Activated CD8-positive, alpha-beta T cell treated with anti-CD3 and anti-CD28 coated beads, Interleukin-2, amount 10 ng/mL, durations not matched to agents 7 days and 5 days (primary cell): ENCODE measurements around the gene SMIM5. TPM values are rescaled to one million over a fixed set of nuclear protein-coding genes. Genes with fewer than 3 reads are reported as not detected.
A peak's percentile ranks its signal among the peaks of the same experiment; 100 is the strongest.
"Not testable (repeated sequence)": the region's sequence is repeated elsewhere in the genome, so short reads cannot be mapped to it uniquely, and the experiment has no call there.

ENCODE experiments used
- ATAC-seq: fragments of 150-1000 bp; cut with Tn5 transposase; one replicate; pipeline ENCODE4 v1.10.0; 2021; ENCODE audit warnings: moderate library complexity
- CTCF ChIA-PET: fragments of 350-600 bp; sonication (Branson Sonifier 250); formaldehyde crosslinking; loops from one replicate; lab custom pipeline; 2021; ENCODE audit warnings: antibody characterized with exemption; lab: Charles Lee
- POLR2A ChIA-PET: fragments of 350-600 bp; sonication (Branson Sonifier 250); formaldehyde crosslinking; loops from one replicate; lab custom pipeline; 2021; ENCODE audit warnings: antibody characterized with exemption; lab: Charles Lee
- DNase-seq: peaks from one replicate; pipeline ENCODE4 v3.0.0-alpha.2; 2020
- H3K27ac Mint-ChIP-seq: one replicate; pipeline ENCODE4 v1.8.0; 2021; ENCODE audit warnings: mild to moderate bottlenecking, mixed read lengths
- H3K27me3 Mint-ChIP-seq: one replicate; pipeline ENCODE4 v1.8.0; 2021; ENCODE audit warnings: low read depth, mixed read lengths
- H3K36me3 Mint-ChIP-seq: one replicate; pipeline ENCODE4 v1.8.0; 2021; ENCODE audit warnings: low read depth, mixed read lengths
- H3K4me1 Mint-ChIP-seq: one replicate; pipeline ENCODE4 v1.8.0; 2021; ENCODE audit warnings: low read depth, mixed read lengths
- H3K4me3 Mint-ChIP-seq: one replicate; pipeline ENCODE4 v1.8.0; 2021; ENCODE audit warnings: mild to moderate bottlenecking, mixed read lengths
- H3K9me3 Mint-ChIP-seq: one replicate; pipeline ENCODE4 v1.8.0; 2022; ENCODE audit warnings: mixed read lengths; ENCODE audit not compliant: insufficient read depth
- total RNA-seq, 2 experiments: library from RNA; stranded (reverse); gene quantifications; one replicate each; pipeline ENCODE4 v1.2.3, GENCODE V29; 2021

The SMIM5 gene
- total RNA-seq, 2 experiments from 2014 or later, result 0.31 TPM; not detected in 1

- CTCF ChIA-PET, result interaction anchor here (0.6 to 2.6 kb wide), 4 partner anchors 9 to 801 kb away, joined by 3 to 18 read pairs (median 3); partner anchors contain the start of gene SMIM5
- POLR2A ChIA-PET, result interaction anchor here (0.8 kb wide), 1 partner anchor 11 kb away, joined by 5 read pairs; no protein-coding TSS in a partner anchor
- Mint-ChIP-seq H3K9me3 (no peaks in the 10 kb centered on the region), H3K4me3 (no peak overlapping the region), H3K4me1 (peaks cover 21% of the 10 kb centered on the region), H3K27ac (peak overlapping the region; percentile 18), H3K36me3 (no peaks in the 10 kb centered on the region), H3K27me3 (no peaks in the 10 kb centered on the region)
- ATAC-seq, result no peak
- DNase-seq, result no peak
Observed at GRCh38 chr17:75592348-75593020, 40.8 kb upstream of the SMIM5 start.

- ChIA-PET POLR2A (interaction anchor here (0.8 kb wide), 1 partner anchor 12 kb away, joined by 5 read pairs; no protein-coding TSS in a partner anchor), CTCF (interaction anchor here (0.6 to 1.3 kb wide), 3 partner anchors 39 to 802 kb away, joined by 3 read pairs; partner anchors contain the start of gene SMIM5)
- DNase-seq, H3K36me3 Mint-ChIP-seq, H3K27me3 Mint-ChIP-seq, H3K9me3 Mint-ChIP-seq, ATAC-seq, H3K27ac Mint-ChIP-seq, H3K4me3 Mint-ChIP-seq: not testable (repeated sequence)
- peaks cover 18% of the 10 kb centered on the region for H3K4me1 Mint-ChIP-seq
Observed at GRCh38 chr17:75593430-75593829, 39.8 kb upstream of the SMIM5 start.

GRCh38 chr17:75594499-75595283 is 38.5 kb upstream of the SMIM5 start:
- Mint-ChIP-seq H3K36me3 (no peaks in the 10 kb centered on the region), H3K9me3 (no peaks in the 10 kb centered on the region), H3K4me1 (peaks cover 13% of the 10 kb centered on the region), H3K4me3 (no peak overlapping the region), H3K27me3 (no peaks in the 10 kb centered on the region), H3K27ac (no peak overlapping the region)
- ChIA-PET POLR2A (no interaction called here), CTCF (no interaction called here)
- DNase-seq (no peak), ATAC-seq (no peak)

GRCh38 chr17:75595284-75595919 is 37.8 kb upstream of the SMIM5 start:
- Mint-ChIP-seq H3K9me3 (no peaks in the 10 kb centered on the region), H3K27ac (no peak overlapping the region), H3K36me3 (no peaks in the 10 kb centered on the region), H3K4me3 (no peak overlapping the region), H3K4me1 (peaks cover 11% of the 10 kb centered on the region), H3K27me3 (no peaks in the 10 kb centered on the region)
- ChIA-PET CTCF (no interaction called here), POLR2A (no interaction called here)
- ATAC-seq, result no peak
- no peak for DNase-seq

- Mint-ChIP-seq H3K27me3 (no peaks in the 10 kb centered on the region), H3K36me3 (no peaks in the 10 kb centered on the region), H3K27ac (no peak overlapping the region), H3K9me3 (no peaks in the 10 kb centered on the region), H3K4me3 (no peak overlapping the region), H3K4me1 (peaks cover 6% of the 10 kb centered on the region)
- ChIA-PET CTCF (no interaction called here), POLR2A (no interaction called here)
- ATAC-seq (no peak), DNase-seq (no peak)
Observed at GRCh38 chr17:75595920-75596313, 37.3 kb upstream of the SMIM5 start.

- Mint-ChIP-seq H3K27me3 (no peaks in the 10 kb centered on the region), H3K27ac (no peak overlapping the region), H3K9me3 (no peaks in the 10 kb centered on the region), H3K4me1 (peaks cover 2% of the 10 kb centered on the region), H3K36me3 (no peaks in the 10 kb centered on the region), H3K4me3 (no peak overlapping the region)
- POLR2A ChIA-PET, result no interaction called here
- DNase-seq, result no peak
- no peak for ATAC-seq
- CTCF ChIA-PET, result interaction anchor here (1.1 kb wide), 1 partner anchor 36 kb away, joined by 4 read pairs; the partner anchor contains the start of gene SMIM5
Observed at GRCh38 chr17:75596320-75597087, 36.7 kb upstream of the SMIM5 start.

GRCh38 chr17:75601057-75601987 is 31.9 kb upstream of the SMIM5 start:
- POLR2A ChIA-PET, result interaction anchor here (1.0 kb wide), 1 partner anchor 154 kb away, joined by 3 read pairs; no protein-coding TSS in a partner anchor
- Mint-ChIP-seq H3K36me3 (no peaks in the 10 kb centered on the region), H3K27me3 (no peaks in the 10 kb centered on the region), H3K9me3 (no peaks in the 10 kb centered on the region), H3K27ac (no peak overlapping the region), H3K4me1 (peaks cover 5% of the 10 kb centered on the region), H3K4me3 (no peak overlapping the region)
- ATAC-seq (peak; percentile 86), DNase-seq (peak; percentile 78)
- CTCF ChIA-PET, result interaction anchor here (0.6 to 6.3 kb wide), 30 partner anchors 8 to 312 kb away, joined by 3 to 56 read pairs (median 4); partner anchors contain the start of genes RECQL5, SLC25A19, SMIM5 and TSEN54

- no peaks in the 10 kb centered on the region for H3K36me3 Mint-ChIP-seq
- H3K4me3 Mint-ChIP-seq, result no peak overlapping the region
- H3K9me3 Mint-ChIP-seq, result no peaks in the 10 kb centered on the region
- CTCF ChIA-PET, result interaction anchor here (1.6 to 6.3 kb wide), 6 partner anchors 10 to 147 kb away, joined by 9 to 56 read pairs (median 16); partner anchors contain the start of gene SMIM5
- H3K4me1 Mint-ChIP-seq, result peaks cover 7% of the 10 kb centered on the region
- ATAC-seq (no peak), DNase-seq (no peak)
- no peak overlapping the region for H3K27ac Mint-ChIP-seq
- no peaks in the 10 kb centered on the region for H3K27me3 Mint-ChIP-seq
- POLR2A ChIA-PET, result interaction anchor here (0.9 kb wide), 1 partner anchor 65 kb away, joined by 3 read pairs; no protein-coding TSS in a partner anchor
Observed at GRCh38 chr17:75602644-75603043, 30.6 kb upstream of the SMIM5 start.

- H3K4me3 Mint-ChIP-seq, result no peak overlapping the region
- ChIA-PET POLR2A (interaction anchor here (0.9 kb wide), 1 partner anchor 65 kb away, joined by 3 read pairs; no protein-coding TSS in a partner anchor), CTCF (interaction anchor here (0.9 to 6.3 kb wide), 4 partner anchors 12 to 150 kb away, joined by 3 to 56 read pairs (median 12); partner anchors contain the start of gene SMIM5)
- H3K27ac Mint-ChIP-seq, result no peak overlapping the region
- no peak for DNase-seq
- no peaks in the 10 kb centered on the region for H3K36me3 Mint-ChIP-seq
- H3K4me1 Mint-ChIP-seq, result peaks cover 7% of the 10 kb centered on the region
- H3K9me3 Mint-ChIP-seq, result no peaks in the 10 kb centered on the region
- ATAC-seq, result no peak
- no peaks in the 10 kb centered on the region for H3K27me3 Mint-ChIP-seq
Observed at GRCh38 chr17:75603123-75603522, 30.1 kb upstream of the SMIM5 start.
